Hepatocyte (in vitro differentiated cells): ENCODE results near the gene EXOC4. TPM values are rescaled to one million over a fixed set of nuclear protein-coding genes. Genes with fewer than 3 reads are reported as not detected.

Source experiments
- DNase-seq: peaks from one replicate; pipeline ENCODE4 v3.0.0-alpha.2; 2016; ENCODE audit warnings: low spot score
- H2AFZ ChIP-seq: fragments of 200-600 bp; sonication (generic); 2 replicates; pipeline ENCODE4 v1.6.0; 2016; ENCODE audit warnings: antibody characterized with exemption, mild to moderate bottlenecking
- H3K27ac ChIP-seq: fragments of 200-600 bp; sonication (generic); 2 replicates; pipeline ENCODE4 v1.5.1; 2016; ENCODE audit warnings: mild to moderate bottlenecking
- H3K27me3 ChIP-seq: fragments of 200-600 bp; sonication (generic); 2 replicates; pipeline ENCODE4 v1.6.1; 2016
- H3K36me3 ChIP-seq: fragments of 200-600 bp; sonication (generic); replicated peaks from 2 replicates; pipeline ENCODE4 v1.5.1; 2016; ENCODE audit warnings: low read depth; ENCODE audit not compliant: insufficient read depth
- H3K4me1 ChIP-seq: fragments of 200-600 bp; sonication (generic); 2 replicates; pipeline ENCODE4 v1.5.1; 2016; ENCODE audit warnings: mild to moderate bottlenecking, moderate library complexity; ENCODE audit not compliant: insufficient read depth
- H3K4me2 ChIP-seq: fragments of 200-600 bp; sonication (generic); 2 replicates; pipeline ENCODE4 v1.6.0; 2016
- H3K4me3 ChIP-seq: fragments of 200-600 bp; sonication (generic); 2 replicates; pipeline ENCODE4 v1.5.1; 2016; ENCODE audit warnings: mild to moderate bottlenecking
- H3K79me2 ChIP-seq: fragments of 200-600 bp; sonication (generic); 2 replicates; pipeline ENCODE4 v1.6.0; 2017; ENCODE audit warnings: mild to moderate bottlenecking
- H3K9me2 ChIP-seq: fragments of 200-600 bp; sonication (generic); replicated peaks from 2 replicates; pipeline ENCODE4 v1.6.0; 2017; ENCODE audit warnings: mild to moderate bottlenecking; ENCODE audit not compliant: insufficient read depth
- H3K9me3 ChIP-seq: fragments of 200-600 bp; sonication (generic); 2 replicates; pipeline ENCODE4 v1.5.1; 2016; ENCODE audit warnings: low read depth, mild to moderate bottlenecking
- H4K20me1 ChIP-seq: fragments of 200-600 bp; sonication (generic); 2 replicates; pipeline ENCODE4 v1.6.0; 2016; ENCODE audit warnings: mild to moderate bottlenecking; ENCODE audit not compliant: insufficient read depth, poor library complexity, severe bottlenecking
- EZH2 ChIP-seq: fragments of 200-600 bp; sonication (generic); IDR thresholded peaks from 2 replicates; pipeline ENCODE4 v1.6.1; 2016; ENCODE audit warnings: antibody characterized with exemption, mild to moderate bottlenecking, borderline replicate concordance
- EZH2phosphoT487 ChIP-seq: fragments of 200-600 bp; sonication (generic); IDR thresholded peaks from one replicate; pipeline ENCODE4 v1.6.1; 2018; ENCODE audit warnings: antibody characterized with exemption, mild to moderate bottlenecking, low read depth, moderate library complexity; ENCODE audit not compliant: unreplicated experiment, severe bottlenecking
- WGBS: methylation state at CpG from one replicate; pipeline ENCODE4 v1.1.6; 2016; ENCODE audit warnings: low lambda C conversion rate; ENCODE audit errors: missing lambda C conversion rate; 5-methylcytosine and 5-hydroxymethylcytosine counted together
- polyA plus RNA-seq: library from polyadenylated mRNA; unstranded; fragments of >200 nt; fragmentation: Nextera tagmentation; extraction: Ambion mirVana; gene quantifications from 2 replicates; pipeline ENCODE4 v1.2.1, GENCODE V29; 2016
- total RNA-seq: library from RNA; depleted of rRNA; stranded (reverse); fragments of >200 nt; gene quantifications from 2 replicates; pipeline ENCODE4 v1.2.3, GENCODE V29; 2014
- TF ChIP-seq, protein P1 (sequence below): fragments of 200-600 bp; sonication (generic); IDR thresholded peaks from 2 replicates; pipeline ENCODE4 v1.5.1; 2016; ENCODE audit warnings: antibody characterized with exemption, mild to moderate bottlenecking; ENCODE audit not compliant: poor library complexity

Gene EXOC4
- total and polyA plus RNA-seq, 2 experiments from 2014 or later, result 34.8 to 56.1 TPM

DNA sequence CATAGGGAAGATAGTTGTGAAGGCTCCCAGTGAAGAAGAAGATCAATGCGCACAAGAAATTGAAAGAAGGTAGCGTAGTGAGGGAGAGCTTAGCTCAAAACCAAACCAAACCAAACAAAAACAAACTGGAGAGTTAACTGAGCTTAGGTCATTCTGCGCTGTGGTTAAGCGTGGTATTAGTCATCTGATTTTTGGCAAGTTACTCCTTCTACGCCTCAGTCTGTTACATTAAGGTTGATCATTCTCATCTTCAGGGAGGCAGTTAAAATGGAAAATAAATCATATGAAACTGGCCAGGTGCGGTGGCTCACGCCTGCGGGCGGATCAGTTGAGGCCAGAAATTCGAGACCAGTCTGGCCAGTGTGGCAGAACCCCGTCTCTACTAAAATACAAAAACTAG, 259.7 kb downstream of the EXOC4 start:
- no peaks in the 10 kb centered on the region for H3K9me2 ChIP-seq
- no peaks in the 10 kb centered on the region for H3K27me3 ChIP-seq
- H2AFZ ChIP-seq, result no peak overlapping the region
- no peaks in the 10 kb centered on the region for H4K20me1 ChIP-seq
- H3K27ac ChIP-seq, result no peak overlapping the region
- no peak overlapping the region for H3K4me3 ChIP-seq
- no peaks in the 10 kb centered on the region for H3K79me2 ChIP-seq
- DNase-seq, result no peak
- H3K4me2 ChIP-seq, result no peak overlapping the region
- H3K4me1 ChIP-seq, result no peaks in the 10 kb centered on the region
- WGBS, result 96% methylated on average over 11 of the region's 11 CpGs
- H3K9me3 ChIP-seq, result no peaks in the 10 kb centered on the region
- no peak for TF ChIP-seq EZH2
- TF ChIP-seq, protein P1, sequence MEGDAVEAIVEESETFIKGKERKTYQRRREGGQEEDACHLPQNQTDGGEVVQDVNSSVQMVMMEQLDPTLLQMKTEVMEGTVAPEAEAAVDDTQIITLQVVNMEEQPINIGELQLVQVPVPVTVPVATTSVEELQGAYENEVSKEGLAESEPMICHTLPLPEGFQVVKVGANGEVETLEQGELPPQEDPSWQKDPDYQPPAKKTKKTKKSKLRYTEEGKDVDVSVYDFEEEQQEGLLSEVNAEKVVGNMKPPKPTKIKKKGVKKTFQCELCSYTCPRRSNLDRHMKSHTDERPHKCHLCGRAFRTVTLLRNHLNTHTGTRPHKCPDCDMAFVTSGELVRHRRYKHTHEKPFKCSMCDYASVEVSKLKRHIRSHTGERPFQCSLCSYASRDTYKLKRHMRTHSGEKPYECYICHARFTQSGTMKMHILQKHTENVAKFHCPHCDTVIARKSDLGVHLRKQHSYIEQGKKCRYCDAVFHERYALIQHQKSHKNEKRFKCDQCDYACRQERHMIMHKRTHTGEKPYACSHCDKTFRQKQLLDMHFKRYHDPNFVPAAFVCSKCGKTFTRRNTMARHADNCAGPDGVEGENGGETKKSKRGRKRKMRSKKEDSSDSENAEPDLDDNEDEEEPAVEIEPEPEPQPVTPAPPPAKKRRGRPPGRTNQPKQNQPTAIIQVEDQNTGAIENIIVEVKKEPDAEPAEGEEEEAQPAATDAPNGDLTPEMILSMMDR, result no peak
- no peak for TF ChIP-seq EZH2phosphoT487
- H3K36me3 ChIP-seq, result no peaks in the 10 kb centered on the region

DNA sequence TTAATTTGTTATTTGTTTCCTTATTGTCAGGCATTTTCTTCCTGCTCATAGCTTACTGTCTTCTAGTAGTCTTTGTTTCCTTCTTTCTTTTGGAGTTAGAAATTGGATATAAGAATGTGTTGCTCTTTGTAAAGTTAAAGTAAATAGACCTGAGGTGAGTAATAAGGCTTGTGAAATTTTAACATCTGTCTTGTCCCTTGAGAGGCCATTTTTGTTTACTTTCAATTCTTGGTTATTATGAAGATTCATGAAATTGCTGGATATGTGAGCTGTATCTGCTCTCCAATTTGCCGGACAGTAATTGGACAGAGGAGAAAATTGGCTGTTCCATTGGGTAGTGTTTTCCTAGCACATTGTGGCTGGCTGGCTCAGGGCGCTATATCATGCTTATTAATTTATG, 260.7 kb downstream of the EXOC4 start:
- no peaks in the 10 kb centered on the region for H3K27me3 ChIP-seq
- no peaks in the 10 kb centered on the region for H4K20me1 ChIP-seq
- no peaks in the 10 kb centered on the region for H3K9me3 ChIP-seq
- H2AFZ ChIP-seq, result no peak overlapping the region
- no peak overlapping the region for H3K4me3 ChIP-seq
- 91% methylated on average over 2 of the region's 2 CpGs for whole genome bisulfite sequencing
- H3K27ac ChIP-seq, result no peak overlapping the region
- TF ChIP-seq EZH2phosphoT487 (no peak), EZH2 (no peak)
- TF ChIP-seq, protein P1, result no peak
- no peak overlapping the region for H3K4me2 ChIP-seq
- H3K36me3 ChIP-seq, result no peaks in the 10 kb centered on the region
- no peaks in the 10 kb centered on the region for H3K79me2 ChIP-seq
- no peaks in the 10 kb centered on the region for H3K4me1 ChIP-seq
- DNase-seq, result no peak
- H3K9me2 ChIP-seq, result no peaks in the 10 kb centered on the region

- Histone ChIP-seq H4K20me1 (no peaks in the 10 kb centered on the region), H3K79me2 (no peaks in the 10 kb centered on the region), H3K36me3 (no peaks in the 10 kb centered on the region), H3K27ac (no peak overlapping the region), H3K4me1 (no peaks in the 10 kb centered on the region), H3K27me3 (no peaks in the 10 kb centered on the region), H2AFZ (no peak overlapping the region), H3K4me2 (no peak overlapping the region), H3K9me2 (no peaks in the 10 kb centered on the region), H3K9me3 (no peaks in the 10 kb centered on the region), H3K4me3 (no peak overlapping the region)
- TF ChIP-seq, protein P1, result no peak
- TF ChIP-seq EZH2 (no peak), EZH2phosphoT487 (no peak)
- no peak for DNase-seq
Observed at GRCh38 chr7:133514551-133514950, 261.7 kb downstream of the EXOC4 start.

- Histone ChIP-seq H4K20me1 (no peaks in the 10 kb centered on the region), H3K36me3 (no peaks in the 10 kb centered on the region), H3K27me3 (no peaks in the 10 kb centered on the region), H3K9me2 (no peaks in the 10 kb centered on the region), H3K27ac (no peak overlapping the region), H3K4me2 (no peak overlapping the region), H3K4me1 (no peaks in the 10 kb centered on the region), H3K4me3 (no peak overlapping the region), H3K79me2 (no peaks in the 10 kb centered on the region), H2AFZ (no peak overlapping the region), H3K9me3 (no peaks in the 10 kb centered on the region)
- DNase-seq, result no peak
- 97% methylated on average over 4 of the region's 4 CpGs for WGBS
- TF ChIP-seq EZH2 (no peak), EZH2phosphoT487 (no peak)
- TF ChIP-seq, protein P1, result no peak
Observed at GRCh38 chr7:133517766-133518165, 264.9 kb downstream of the EXOC4 start.
